Natural killer cell (primary cell): ENCODE results near the gene ST3GAL4. TPM values are rescaled to one million over a fixed set of nuclear protein-coding genes. Genes with fewer than 3 reads are reported as not detected.

Experiments used
- ATAC-seq, 3 donors: fragments of 150-1000 bp in 2 of 3; fragments of 200-7000 bp in 1 of 3; cut with Tn5 transposase; 1 replicate in 1 of 3; 2 replicates in 2 of 3; pipeline ENCODE4 v1.10.0; 2021; ENCODE audit warnings: mild to moderate bottlenecking in 2 of 3, moderate library complexity in 2 of 3
- DNase-seq, 2 donors: peaks; one replicate each; pipeline versions ENCODE4 v3.0.0 to v3.0.0-alpha.2; 2013 to 2021; ENCODE audit warnings: mixed read lengths in 1 of 2
- H3K27ac ChIP-seq: one replicate; pipeline ENCODE4 v1.5.1; 2013; ENCODE audit warnings: mild to moderate bottlenecking, low read length
- H3K27me3 ChIP-seq: one replicate; pipeline ENCODE4 v1.6.1; 2013; ENCODE audit warnings: low read length; ENCODE audit not compliant: control insufficient read depth, insufficient read depth
- H3K36me3 ChIP-seq: one replicate; pipeline ENCODE4 v1.6.1; 2013; ENCODE audit warnings: low read length; ENCODE audit not compliant: control insufficient read depth, insufficient read depth
- H3K4me1 ChIP-seq: one replicate; pipeline ENCODE4 v1.6.1; 2013; ENCODE audit warnings: low read length; ENCODE audit not compliant: control insufficient read depth, insufficient read depth
- H3K4me3 ChIP-seq: one replicate; pipeline ENCODE4 v1.5.1; 2013; ENCODE audit warnings: low read length
- H3K9me3 ChIP-seq: one replicate; pipeline ENCODE4 v1.6.1; 2013; ENCODE audit warnings: low read length; ENCODE audit not compliant: control insufficient read depth, insufficient read depth
- H3K27ac Mint-ChIP-seq, 2 donors: one replicate each; pipeline ENCODE4 v1.8.0; 2022; ENCODE audit warnings: mild to moderate bottlenecking in 2 of 2, mixed read lengths in 2 of 2, moderate library complexity in 1 of 2
- H3K27me3 Mint-ChIP-seq, 2 donors: one replicate each; pipeline ENCODE4 v1.8.0; 2022; ENCODE audit warnings: low read depth in 2 of 2, mixed read lengths in 2 of 2
- H3K36me3 Mint-ChIP-seq: one replicate; pipeline ENCODE4 v1.8.0; 2022; ENCODE audit warnings: mixed read lengths
- H3K4me1 Mint-ChIP-seq, 2 donors: one replicate each; pipeline ENCODE4 v1.8.0; 2022; ENCODE audit warnings: mixed read lengths in 2 of 2
- H3K4me3 Mint-ChIP-seq: one replicate; pipeline ENCODE4 v1.8.0; 2022; ENCODE audit warnings: mild to moderate bottlenecking, moderate library complexity, mixed read lengths
- H3K9me3 Mint-ChIP-seq, 2 donors: one replicate each; pipeline ENCODE4 v1.8.0; 2022; ENCODE audit warnings: mixed read lengths in 2 of 2
- CTCF ChIP-seq: fragments of 200-600 bp; IDR thresholded peaks from one replicate; pipeline ENCODE4 v1.8.0; 2022; ENCODE audit warnings: antibody characterized with exemption
- WGBS: methylation state at CpG from one replicate; pipeline ENCODE4 v1.1.7; 2013; ENCODE audit warnings: missing lambda C conversion rate; ENCODE audit not compliant: insufficient coverage; 5-methylcytosine and 5-hydroxymethylcytosine counted together
- intact Hi-C: fragments of 100-400 bp; cut with micrococcal nuclease; formaldehyde crosslinking; loops from one replicate; pipeline ENCODE4 v1.14.2; 2022
- total RNA-seq, 4 donors: library from RNA; stranded (reverse); fragments of 120-200 nt in 1 of 4; gene quantifications; one replicate each; pipeline versions ENCODE4 v1.2.3 to v1.2.4, GENCODE V29; 2013 to 2022

Gene ST3GAL4
- total RNA-seq, 3 donors from 2014 or later (not counting 1 experiment from before 2014, with no cell fraction given) = 43.3 to 57.6 (median 47.3) TPM

GRCh38 chr11:126459691-126460281 lies 104.3 kb downstream of the ST3GAL4 start:
- Mint-ChIP-seq H3K4me3 (no peak overlapping the region), H3K27ac (no peak overlapping the region), H3K4me1 (peaks cover 7 to 8% of the 10 kb centered on the region in 2 donors), H3K27me3 (no peaks in the 10 kb centered on the region), H3K36me3 (no peaks in the 10 kb centered on the region), H3K9me3 (no peaks in the 10 kb centered on the region)
- Histone ChIP-seq H3K9me3 (no peaks in the 10 kb centered on the region), H3K4me3 (no peak overlapping the region), H3K36me3 (no peaks in the 10 kb centered on the region), H3K27ac (no peak overlapping the region), H3K4me1 (peaks cover 5% of the 10 kb centered on the region), H3K27me3 (no peaks in the 10 kb centered on the region)
- no peak for DNase-seq
- 90% methylated on average over 10 of the region's 10 CpGs for WGBS
- TF ChIP-seq CTCF = no peak
- ATAC-seq = no peak
- intact Hi-C loops = no loop called here

DNA sequence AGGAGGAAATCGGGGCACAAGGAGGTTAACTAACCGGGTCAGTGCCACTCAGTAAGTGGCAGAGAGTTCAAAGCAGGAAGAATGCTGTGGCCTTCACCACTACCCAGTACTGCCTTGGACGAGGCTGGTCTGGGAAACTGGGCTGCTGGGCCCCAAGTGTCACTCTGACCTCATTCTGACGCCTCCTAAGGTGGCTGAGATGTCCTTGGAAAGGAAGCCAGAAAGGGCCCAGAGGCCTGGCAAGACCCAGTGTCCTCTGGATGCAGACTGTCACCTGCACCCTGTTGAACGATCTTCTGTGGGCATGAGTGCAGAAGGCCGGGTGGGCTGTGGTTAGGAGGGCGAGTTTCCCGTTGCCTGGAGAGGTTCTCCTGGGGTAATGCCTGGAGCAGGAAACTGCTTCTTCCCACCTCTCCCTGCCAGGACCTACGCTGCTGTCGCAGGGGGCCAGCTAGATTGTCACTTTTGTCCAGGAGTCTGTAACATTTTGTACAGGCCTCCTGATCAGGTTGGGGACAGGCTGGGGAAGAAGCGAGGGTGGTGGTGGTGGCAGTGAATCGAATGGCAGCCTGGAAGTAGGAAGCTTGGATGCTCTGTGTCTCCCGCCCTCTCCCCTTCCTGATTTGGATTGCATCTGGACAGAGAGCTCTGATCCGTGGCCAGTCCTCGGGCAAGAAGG lies 105.1 kb downstream of the ST3GAL4 start:
- WGBS = 73% methylated on average over 15 of the region's 15 CpGs
- Histone ChIP-seq H3K27ac (no peak overlapping the region), H3K4me3 (no peak overlapping the region), H3K4me1 (peaks cover 13% of the 10 kb centered on the region), H3K36me3 (no peaks in the 10 kb centered on the region), H3K27me3 (no peaks in the 10 kb centered on the region), H3K9me3 (no peaks in the 10 kb centered on the region)
- Mint-ChIP-seq H3K27ac (no peak overlapping the region), H3K9me3 (no peaks in the 10 kb centered on the region), H3K27me3 (no peaks in the 10 kb centered on the region), H3K36me3 (no peaks in the 10 kb centered on the region), H3K4me1 (peaks cover 15% of the 10 kb centered on the region in 2 donors), H3K4me3 (no peak overlapping the region)
- DNase-seq (no peak), ATAC-seq (no peak)
- intact Hi-C loops = no loop called here
- TF ChIP-seq CTCF = no peak

GRCh38 chr11:126461096-126461440 lies 105.6 kb downstream of the ST3GAL4 start:
- ATAC-seq (no peak), DNase-seq (no peak)
- Histone ChIP-seq H3K4me1 (peaks cover 18% of the 10 kb centered on the region), H3K4me3 (no peak overlapping the region), H3K27ac (no peak overlapping the region), H3K36me3 (no peaks in the 10 kb centered on the region), H3K9me3 (no peaks in the 10 kb centered on the region), H3K27me3 (no peaks in the 10 kb centered on the region)
- H3K4me1 Mint-ChIP-seq = peaks cover 20% of the 10 kb centered on the region in 2 donors
- 88% methylated on average over 8 of the region's 8 CpGs for WGBS
- TF ChIP-seq CTCF = no peak
- no peaks in the 10 kb centered on the region for H3K27me3 Mint-ChIP-seq
- no peaks in the 10 kb centered on the region for H3K36me3 Mint-ChIP-seq
- no peaks in the 10 kb centered on the region for H3K9me3 Mint-ChIP-seq
- H3K4me3 Mint-ChIP-seq = no peak overlapping the region
- intact Hi-C loops = no loop called here
- H3K27ac Mint-ChIP-seq = no peak overlapping the region

DNA sequence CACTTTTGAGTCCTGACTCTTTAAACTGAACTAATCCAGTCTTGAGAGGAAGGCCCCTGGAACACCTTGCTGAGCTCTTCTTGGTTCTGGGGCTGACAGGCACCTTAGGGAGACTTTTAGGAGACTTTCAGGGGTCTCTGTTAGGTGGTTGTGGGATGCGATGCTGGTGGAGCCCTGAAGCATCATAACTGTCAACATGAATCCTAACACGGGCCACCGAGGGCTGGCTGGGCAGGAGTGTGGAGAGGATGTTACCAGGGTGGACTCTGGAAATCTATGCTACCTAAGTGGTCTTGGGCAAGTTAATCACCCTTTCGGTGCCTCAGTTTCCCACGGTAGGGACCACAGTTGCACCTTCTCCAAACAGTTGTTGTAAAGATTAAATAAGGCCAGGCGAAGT lies 106.5 kb downstream of the ST3GAL4 start:
- H3K27ac ChIP-seq = no peak overlapping the region
- no peak for DNase-seq
- H3K9me3 ChIP-seq = no peaks in the 10 kb centered on the region
- WGBS = 96% methylated on average over 6 of the region's 6 CpGs
- H3K4me1 ChIP-seq = peaks cover 27% of the 10 kb centered on the region
- intact Hi-C loops = no loop called here
- H3K27me3 ChIP-seq = no peaks in the 10 kb centered on the region
- H3K36me3 Mint-ChIP-seq = no peaks in the 10 kb centered on the region
- no peak overlapping the region for H3K27ac Mint-ChIP-seq
- H3K9me3 Mint-ChIP-seq = no peaks in the 10 kb centered on the region
- no peak for ATAC-seq
- no peak overlapping the region for H3K4me3 Mint-ChIP-seq
- H3K36me3 ChIP-seq = no peaks in the 10 kb centered on the region
- peaks cover 27% of the 10 kb centered on the region in 2 donors for H3K4me1 Mint-ChIP-seq
- TF ChIP-seq CTCF = no peak
- H3K27me3 Mint-ChIP-seq = no peaks in the 10 kb centered on the region
- H3K4me3 ChIP-seq = no peak overlapping the region
